SK-N-MC (cell line): ENCODE data around the gene CMTM8.

ENCODE experiments used
- EZH2 ChIP-seq: fragments of 200-600 bp; sonication (generic); IDR thresholded peaks from one replicate; pipeline ENCODE4 v1.6.1; 2017; ENCODE audit warnings: antibody characterized with exemption
- POLR2AphosphoS5 ChIP-seq: IDR thresholded peaks from 2 replicates; pipeline ENCODE4 v1.6.1; 2012; ENCODE audit warnings: mild to moderate bottlenecking, low read depth, low read length, borderline replicate concordance

DNA sequence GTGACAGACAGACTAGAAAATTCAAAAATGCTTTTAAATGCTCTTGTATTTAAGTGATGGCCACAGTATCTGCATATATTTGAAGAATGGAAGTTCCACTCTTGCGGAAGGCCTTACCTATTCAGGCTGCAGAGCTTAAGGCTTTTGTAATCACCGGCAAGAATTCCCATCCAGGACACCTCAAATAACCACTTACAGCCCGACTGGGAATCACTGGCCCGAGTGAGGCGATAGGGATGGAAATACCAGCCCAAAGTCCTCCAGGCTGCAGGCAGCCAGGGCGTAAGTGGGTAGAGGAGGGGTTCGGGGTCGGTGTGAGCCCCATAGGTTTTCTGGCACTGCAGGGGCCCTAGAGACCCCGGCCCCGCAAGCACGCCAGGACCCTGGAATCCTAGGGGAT lies 162.6 kb downstream of the CMTM8 start:
- TF ChIP-seq POLR2AphosphoS5 (no peak), EZH2 (no peak)
